Frontal cortex (tissue), 4 donors: ENCODE results near the gene MIS12. TPM values are rescaled to one million over a fixed set of nuclear protein-coding genes. Genes with fewer than 3 reads are reported as not detected.

Experiments used
- DNase-seq, 2 donors: peaks; one replicate each; pipeline ENCODE4 v3.0.0; 2012; ENCODE audit warnings: low spot score in 2 of 2
- FAIRE-seq: peaks from 2 replicates; lab custom pipeline; 2012; peaks lifted over from hg19 to GRCh38; lab: Jason Lieb, UNC
- total RNA-seq: library from RNA; depleted of rRNA; stranded (reverse); fragments of >200 nt; gene quantifications from one replicate; pipeline ENCODE4 v1.2.3, GENCODE V29; 2014
- donor health status: control.
- donor health status: control.
- donor health status: control.

The MIS12 gene
- total RNA-seq: 24.5 TPM

- FAIRE-seq (no peak), DNase-seq (peak; percentile 97 to 98)
Observed at GRCh38 chr17:5486206-5487124, at the start of gene MIS12. TSS of gene MIS12 (plus strand) at chr17:5486566. CDS start at chr17:5488863, 2,297 bp downstream.

GRCh38 chr17:5437721-5438317, 48.5 kb upstream of the MIS12 start:
- FAIRE-seq (no peak), DNase-seq (no peak)

- DNase-seq (peak; percentile 92 to 94), FAIRE-seq (no peak)
Observed at GRCh38 chr17:5438716-5439445, 47.5 kb upstream of the MIS12 start, which contains the start of gene C1QBP. TSS of gene C1QBP (minus strand) at chr17:5439155. CDS start at chr17:5439073, 82 bp downstream.

DNA sequence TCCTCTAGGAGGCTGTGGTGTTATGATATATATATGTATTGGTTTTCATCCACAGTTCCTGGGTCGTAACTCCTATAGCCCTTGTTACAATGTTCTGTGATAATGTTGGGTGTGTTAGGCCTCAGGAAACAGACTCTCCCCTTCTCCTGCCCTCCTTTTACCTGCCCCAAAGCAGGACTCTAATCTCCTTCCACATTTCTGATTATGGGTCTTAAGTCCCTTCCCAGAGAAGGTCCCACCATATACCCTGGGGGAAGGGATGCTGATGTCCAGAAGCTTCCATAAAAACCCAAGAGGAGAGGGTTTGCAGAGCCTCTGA, 47.0 kb upstream of the MIS12 start:
- DNase-seq: no peak
- FAIRE-seq: no peak

DNA sequence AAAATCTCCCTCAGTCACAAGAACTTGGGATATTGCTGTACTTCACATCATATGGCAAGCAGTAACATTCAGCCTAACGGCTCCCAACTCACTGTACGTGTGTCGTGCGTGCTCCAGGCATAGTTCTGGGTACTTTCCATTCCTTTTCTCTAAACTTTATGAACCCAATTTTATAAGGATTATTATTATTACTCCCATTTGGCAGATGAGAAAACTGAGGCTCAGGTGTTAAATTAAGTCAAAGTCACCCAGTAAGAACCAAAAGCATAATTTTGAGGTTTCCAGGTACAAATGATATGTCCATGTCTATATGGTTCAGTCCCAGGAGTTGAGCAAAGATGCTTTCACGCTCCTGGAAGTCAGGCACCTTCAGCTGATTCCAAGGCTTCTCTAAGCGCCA, 42.6 kb upstream of the MIS12 start:
- DNase-seq (no peak), FAIRE-seq (no peak)

- no peak for FAIRE-seq
- no peak for DNase-seq
Observed at GRCh38 chr17:5444209-5444608, 42.2 kb upstream of the MIS12 start.

GRCh38 chr17:5446786-5447185, 39.6 kb upstream of the MIS12 start:
- DNase-seq (peak; percentile 37 to 55), FAIRE-seq (peak; percentile 91)

GRCh38 chr17:5464717-5465507, 21.5 kb upstream of the MIS12 start:
- FAIRE-seq: no peak
- no peak for DNase-seq

- FAIRE-seq (no peak), DNase-seq (no peak)
Observed at GRCh38 chr17:5466295-5466694, 20.1 kb upstream of the MIS12 start.

- no peak for FAIRE-seq
- DNase-seq: no peak
Observed at GRCh38 chr17:5467416-5467815, 18.9 kb upstream of the MIS12 start.

DNA sequence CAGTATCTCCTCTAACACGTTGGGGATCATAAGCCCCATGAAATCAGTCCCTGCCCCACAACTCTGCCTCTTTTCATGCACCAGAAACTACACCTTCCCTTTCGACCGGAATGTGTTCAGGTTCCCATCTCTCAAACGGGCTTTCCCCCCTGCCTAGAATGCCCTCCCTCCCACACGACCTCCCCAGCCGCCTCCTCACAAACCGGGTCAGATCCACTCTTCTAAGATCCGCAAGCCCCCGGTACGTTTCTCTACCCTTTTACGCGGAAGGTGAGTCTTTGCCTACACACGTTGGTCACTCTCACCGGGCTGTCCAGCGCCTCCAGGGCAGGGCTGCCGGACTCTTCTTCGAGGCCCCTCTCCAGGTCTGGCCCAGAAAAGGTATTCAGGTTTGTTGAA, 18.3 kb upstream of the MIS12 start:
- DNase-seq: no peak

DNA sequence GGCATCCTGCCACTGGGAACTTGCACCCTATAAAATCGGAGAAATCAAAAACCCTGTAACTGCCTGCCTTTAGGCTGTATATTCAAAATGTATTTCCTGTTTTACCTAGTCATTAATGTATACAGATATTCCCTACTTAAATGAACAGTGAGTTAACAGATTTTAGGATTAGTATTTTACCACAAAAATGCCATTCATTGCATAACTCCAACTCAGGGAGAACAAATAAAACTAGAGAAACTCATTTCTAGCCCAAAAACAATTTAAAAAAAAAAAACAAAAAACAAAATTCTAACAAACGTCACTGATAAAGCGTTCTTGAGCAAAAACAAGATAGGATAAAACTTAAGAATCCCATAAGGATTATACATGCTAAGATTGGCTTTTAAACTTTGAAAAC, 13.9 kb upstream of the MIS12 start:
- no peak for DNase-seq
- no peak for FAIRE-seq

More for the DNA sequence above, 18.3 kb upstream of the MIS12 start:
- FAIRE-seq: no peak

DNA sequence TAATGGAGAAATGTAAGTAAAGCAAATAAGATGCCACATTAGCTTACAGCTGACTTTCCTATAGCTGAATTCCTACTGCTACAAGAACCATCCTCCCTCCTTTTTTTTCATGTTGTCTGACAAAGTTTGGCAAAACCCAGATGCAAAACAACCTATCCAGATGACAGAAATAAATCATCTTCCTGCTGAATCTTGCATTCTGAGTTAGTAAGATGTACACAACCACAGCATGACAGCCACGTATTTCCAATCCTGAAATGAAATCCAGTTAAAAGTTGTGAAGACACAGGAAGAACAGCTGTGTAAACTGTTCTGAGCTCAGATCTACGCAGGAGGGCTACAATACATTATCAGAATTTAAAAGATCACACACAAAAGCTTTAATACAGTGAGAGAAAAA, 12.5 kb upstream of the MIS12 start:
- DNase-seq: no peak
- FAIRE-seq: no peak

GRCh38 chr17:5478992-5479391, 7.4 kb upstream of the MIS12 start:
- DNase-seq (no peak), FAIRE-seq (no peak)

DNA sequence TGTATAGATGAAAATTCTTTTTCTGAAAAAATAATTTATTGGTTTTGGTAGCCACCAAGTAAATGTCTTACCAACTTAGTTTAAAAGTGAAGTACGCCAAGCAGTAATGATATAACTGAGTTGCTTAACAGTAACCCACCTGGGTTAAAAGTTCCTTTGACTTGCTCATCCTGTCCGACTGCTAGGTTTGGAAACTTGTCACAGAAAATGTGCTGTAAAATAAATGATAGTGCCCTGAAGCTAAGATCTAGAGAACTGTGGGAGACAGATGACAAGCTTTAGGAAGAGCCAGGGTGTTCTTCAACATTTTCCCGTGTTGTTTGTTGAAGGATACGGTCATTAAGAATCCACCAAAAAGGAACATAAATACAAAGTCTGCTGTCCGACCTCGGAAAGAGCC, 5.4 kb upstream of the MIS12 start:
- DNase-seq (no peak), FAIRE-seq (no peak)

DNA sequence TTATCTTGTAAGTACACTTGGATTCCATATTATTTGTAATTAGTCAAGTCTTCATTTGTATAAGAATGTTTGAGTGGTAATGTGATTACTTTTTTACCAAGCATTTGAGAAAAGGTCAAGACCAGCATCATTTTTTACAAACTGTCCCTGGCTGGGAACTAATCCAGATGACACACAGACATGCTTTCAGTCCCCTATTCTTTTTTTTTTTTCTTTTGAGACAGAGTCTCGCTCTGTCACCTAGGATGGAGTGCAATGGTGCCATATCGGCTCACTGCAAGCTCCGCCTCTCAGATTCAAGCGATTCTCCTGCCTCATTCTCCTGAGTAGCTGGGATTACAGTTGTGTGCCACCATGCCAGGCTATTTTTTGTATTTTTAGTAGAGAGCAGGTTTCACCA, 4.9 kb upstream of the MIS12 start:
- FAIRE-seq: no peak

GRCh38 chr17:5485270-5486205, 828 bp upstream of the MIS12 start, which contains the start of gene DERL2:
TSS of gene DERL2 (minus strand) at chr17:5486178. CDS start at chr17:5486161, 17 bp downstream.
- no peak for FAIRE-seq
- DNase-seq: no peak

More for the DNA sequence above, 4.9 kb upstream of the MIS12 start:
- DNase-seq: no peak

GRCh38 chr17:5488752-5489151, 2.4 kb downstream of the MIS12 start:
- FAIRE-seq (no peak), DNase-seq (no peak)

GRCh38 chr17:5492970-5493369, 6.6 kb downstream of the MIS12 start:
- FAIRE-seq (no peak), DNase-seq (no peak)
